GM12878 (cell line): ENCODE data around the gene DIP2C. TPM values are rescaled to one million over a fixed set of nuclear protein-coding genes. Genes with fewer than 3 reads are reported as not detected.

Source experiments
- ATAC-seq: fragments of 200-7000 bp; cut with Tn5 transposase; 3 replicates; pipeline ENCODE4 v1.9.1; 2020; ENCODE audit warnings: mild to moderate bottlenecking, moderate library complexity
- BruUV-seq: library from RNA; stranded (reverse); fragments of 400-500 nt; replicated peaks from 2 replicates; lab custom pipeline; 2021; lab: Mats Ljungman, UMichigan
- CTCF ChIA-PET: fragments of 300-600 bp; sonication (Branson Sonifier 250); formaldehyde crosslinking; extraction: SDS; loops from one replicate; lab custom pipeline; 2021; ENCODE audit warnings: inconsistent platforms; lab: Yijun Ruan, JAX
- POLR2A ChIA-PET: fragments of 350-600 bp; formaldehyde crosslinking; extraction: SDS; loops from one replicate; lab custom pipeline; 2021; ENCODE audit warnings: inconsistent platforms; lab: Charles Lee
- RAD21 ChIA-PET: fragments of 300-600 bp; sonication (Branson Sonifier 250); formaldehyde crosslinking; loops from one replicate; lab custom pipeline; 2023; ENCODE audit warnings: antibody characterized with exemption; ENCODE audit not compliant: unreplicated experiment; lab: Charles Lee
- SMC1A ChIA-PET: fragments of 300-600 bp; sonication (Branson Sonifier 250); formaldehyde crosslinking; loops from one replicate; lab custom pipeline; 2023; ENCODE audit not compliant: unreplicated experiment, uncharacterized antibody; lab: Charles Lee
- DNase-seq: peaks from one replicate; pipeline ENCODE4 v3.0.0-alpha.2; 2011; ENCODE audit warnings: low read depth, low spot score
- FAIRE-seq: peaks from 3 replicates; lab custom pipeline; 2011; peaks lifted over from hg19 to GRCh38; lab: Jason Lieb, UNC
- H2AFZ ChIP-seq: 2 replicates; pipeline ENCODE4 v1.6.0; 2011; ENCODE audit warnings: low read depth, low read length, control low read depth; ENCODE audit not compliant: control insufficient read depth
- H3K27ac ChIP-seq: 2 replicates; pipeline ENCODE4 v1.5.1; 2011; ENCODE audit warnings: control low read depth; ENCODE audit not compliant: control insufficient read depth, insufficient read depth
- H3K27me3 ChIP-seq, 2 experiments: replicated peaks in 1 of 2; 2 replicates each; pipeline versions ENCODE4 v1.6.0 to v1.6.1; 2011; ENCODE audit warnings: low read length in 1 of 2; ENCODE audit not compliant: control insufficient read depth in 2 of 2, insufficient read depth in 2 of 2
- H3K36me3 ChIP-seq, 2 experiments: 2 replicates each; pipeline ENCODE4 v1.5.1; 2011; ENCODE audit warnings: low read length in 1 of 2; ENCODE audit not compliant: control insufficient read depth in 2 of 2, insufficient read depth in 2 of 2
- H3K4me1 ChIP-seq: 2 replicates; pipeline ENCODE4 v1.6.1; 2011; ENCODE audit warnings: mild to moderate bottlenecking, low read length, moderate library complexity, mixed read lengths; ENCODE audit not compliant: control insufficient read depth, insufficient read depth
- H3K4me2 ChIP-seq: 2 replicates; pipeline ENCODE4 v1.6.0; 2011; ENCODE audit warnings: control low read depth; ENCODE audit not compliant: control insufficient read depth, insufficient read depth
- H3K4me3 ChIP-seq: fragments of 200-600 bp; sonication (generic); 2 replicates; pipeline ENCODE4 v1.5.1; 2016
- H3K79me2 ChIP-seq: 2 replicates; pipeline ENCODE4 v1.6.0; 2011; ENCODE audit warnings: low read length; ENCODE audit not compliant: control insufficient read depth, insufficient read depth
- H3K9ac ChIP-seq: 2 replicates; pipeline ENCODE4 v1.8.0; 2011; ENCODE audit warnings: low read length, control low read depth, mixed read lengths; ENCODE audit not compliant: control insufficient read depth, insufficient read depth
- H3K9me3 ChIP-seq: replicated peaks from 3 replicates; pipeline ENCODE4 v1.5.1; 2011; ENCODE audit warnings: mild to moderate bottlenecking, low read length; ENCODE audit not compliant: control insufficient read depth, insufficient read depth
- H4K20me1 ChIP-seq: 2 replicates; pipeline ENCODE4 v1.6.0; 2011; ENCODE audit not compliant: control insufficient read depth, insufficient read depth
- ATF7 ChIP-seq: fragments of 450-650 bp; IDR thresholded peaks from 2 replicates; pipeline ENCODE4 v1.6.1; 2016; ENCODE audit warnings: low read depth, mild to moderate bottlenecking
- BCL11A ChIP-seq: IDR thresholded peaks from 2 replicates; pipeline ENCODE4 v1.6.1; 2011; ENCODE audit warnings: low read depth, low read length
- CEBPB ChIP-seq, 2 experiments: fragments of 150-350 bp in 1 of 2; IDR thresholded peaks; 2 replicates each; pipeline ENCODE4 v1.6.1; 2012 to 2014; ENCODE audit warnings: low read depth in 2 of 2, low read length in 2 of 2, borderline replicate concordance in 1 of 2, inconsistent platforms in 1 of 2
- ETV6 ChIP-seq, 2 experiments: fragments of 450-650 bp in 1 of 2; IDR thresholded peaks in 1 of 2; conservative IDR thresholded peaks in 1 of 2; 2 replicates each; pipeline ENCODE4 v1.6.1; 2014; ENCODE audit warnings: antibody characterized with exemption in 1 of 2, borderline replicate concordance in 1 of 2, low read depth in 1 of 2, mild to moderate bottlenecking in 1 of 2, moderate library complexity in 1 of 2
- HCFC1 ChIP-seq: fragments of 150-350 bp; IDR thresholded peaks from 2 replicates; pipeline ENCODE4 v1.6.1; 2014; ENCODE audit warnings: low read length
- IRF5 ChIP-seq: fragments of 450-650 bp; IDR thresholded peaks from 2 replicates; pipeline ENCODE4 v1.6.1; 2017; ENCODE audit warnings: borderline replicate concordance
- LARP7 ChIP-seq: fragments of 450-650 bp; IDR thresholded peaks from 2 replicates; pipeline ENCODE4 v1.6.1; 2017; ENCODE audit warnings: mild to moderate bottlenecking
- MEF2A ChIP-seq: IDR thresholded peaks from 2 replicates; pipeline ENCODE4 v1.6.1; 2011; ENCODE audit warnings: low read depth, mild to moderate bottlenecking, low read length, moderate library complexity; ENCODE audit not compliant: insufficient read depth
- NR2C1 ChIP-seq: fragments of 450-650 bp; IDR thresholded peaks from 2 replicates; pipeline ENCODE4 v1.6.1; 2017; ENCODE audit warnings: antibody characterized with exemption, mild to moderate bottlenecking, moderate library complexity
- NR2F1 ChIP-seq: fragments of 450-650 bp; conservative IDR thresholded peaks from 2 replicates; pipeline ENCODE4 v1.6.1; 2017; ENCODE audit warnings: mild to moderate bottlenecking
- PAX8 ChIP-seq: fragments of 450-650 bp; IDR thresholded peaks from 2 replicates; pipeline ENCODE4 v1.6.1; 2017; ENCODE audit warnings: mild to moderate bottlenecking, moderate library complexity
- PKNOX1 ChIP-seq: fragments of 450-650 bp; IDR thresholded peaks from 2 replicates; pipeline ENCODE4 v1.6.1; 2016; ENCODE audit warnings: mild to moderate bottlenecking
- POLR2AphosphoS2 ChIP-seq: IDR thresholded peaks from 2 replicates; pipeline ENCODE4 v1.6.1; 2011; ENCODE audit warnings: low read depth, mild to moderate bottlenecking, low read length, improper control_type of control experiment, moderate library complexity
- POU2F2 ChIP-seq: IDR thresholded peaks from 3 replicates; pipeline ENCODE4 v1.6.1; 2011; ENCODE audit warnings: low read depth, mild to moderate bottlenecking, low read length, borderline replicate concordance
- RUNX3 ChIP-seq: IDR thresholded peaks from 2 replicates; pipeline ENCODE4 v1.6.1; 2012; ENCODE audit warnings: low read length, inconsistent platforms
- TCF7 ChIP-seq: IDR thresholded peaks from 2 replicates; pipeline ENCODE4 v1.6.1; 2014; ENCODE audit warnings: antibody characterized with exemption, borderline replicate concordance
- ZBED1 ChIP-seq: IDR thresholded peaks from 2 replicates; pipeline ENCODE4 v1.6.1; 2016; ENCODE audit warnings: borderline replicate concordance
- ZNF207 ChIP-seq: fragments of 450-650 bp; IDR thresholded peaks from 2 replicates; pipeline ENCODE4 v1.6.1; 2014; ENCODE audit warnings: antibody characterized with exemption, mild to moderate bottlenecking, borderline replicate concordance
- ZNF384 ChIP-seq: IDR thresholded peaks from 2 replicates; pipeline ENCODE4 v1.6.1; 2012; ENCODE audit warnings: low read depth, mild to moderate bottlenecking, low read length, improper control_type of control experiment, borderline replicate concordance
- WGBS: methylation state at CpG from one replicate; pipeline ENCODE4 v1.1.6; 2016; ENCODE audit warnings: low lambda C conversion rate; ENCODE audit not compliant: insufficient replicate concordance, insufficient coverage; ENCODE audit errors: missing lambda C conversion rate; 5-methylcytosine and 5-hydroxymethylcytosine counted together
- in situ Hi-C: fragments of 300-500 bp; cut with MboI; formaldehyde crosslinking; loops from 9 replicates; pipeline ENCODE4 v1.14.3; 2018; ENCODE audit warnings: mixed read lengths
- intact Hi-C: fragments of 100-400 bp; cut with micrococcal nuclease; formaldehyde crosslinking; loops from one replicate; pipeline ENCODE4 v1.14.2; 2022; ENCODE audit not compliant: unreplicated experiment
- polyA plus RNA-seq, 11 experiments: library from polyadenylated mRNA; depleted of rRNA in 4 of 11; unstranded in 6 of 11; stranded (reverse) in 5 of 11; fragments of >200 nt; fragmentation: Nextera tagmentation in 4 of 11; fragmentation: Illumina TruSeq in 1 of 11; extraction: Ambion mirVana in 4 of 11; extraction: Trizol in 1 of 11; gene quantifications; 1 replicate in 1 of 11; 2 replicates in 10 of 11; pipeline versions ENCODE4 v1.2.1 to v1.2.3, GENCODE V29; 2011 to 2016; ENCODE audit warnings: inconsistent platforms in 2 of 11, missing spikeins in 2 of 11, low read depth in 1 of 11
- total RNA-seq, 4 experiments: library from RNA; depleted of rRNA in 3 of 4; stranded (reverse); fragments of >200 nt in 3 of 4; fragmentation: Illumina TruSeq in 1 of 4; extraction: Trizol in 1 of 4; gene quantifications; 2 replicates each; pipeline versions ENCODE4 v1.2.1 to v1.2.3, GENCODE V29; 2013 to 2021

The DIP2C gene
- total and polyA plus RNA-seq, 10 of the 15 experiments (the other 5 are each of a cell fraction or from before 2014, with no cell fraction given), result 0.01 to 0.10 (median 0.06) TPM

- WGBS, result 40% methylated on average over 8 of the region's 8 CpGs
- no peak for DNase-seq
- Histone ChIP-seq H3K27me3 (no peaks in the 10 kb centered on the region), H3K4me3 (no peak overlapping the region), H3K27ac (no peak overlapping the region), H4K20me1 (no peaks in the 10 kb centered on the region), H2AFZ (no peak overlapping the region), H3K9ac (no peak overlapping the region), H3K4me1 (peaks cover 4% of the 10 kb centered on the region), H3K79me2 (no peaks in the 10 kb centered on the region), H3K36me3 (no peaks in the 10 kb centered on the region), H3K4me2 (no peak overlapping the region), H3K9me3 (no peaks in the 10 kb centered on the region)
- ChIA-PET CTCF (no interaction called here), SMC1A (no interaction called here), RAD21 (no interaction called here), POLR2A (no interaction called here)
- in situ Hi-C loops (no loop called here), intact Hi-C loops (no loop called here)
- TF ChIP-seq RUNX3 (no peak), ZBED1 (no peak), BCL11A (no peak), ZNF207 (no peak), ETV6 (conservative IDR thresholded peaks at IDR 0.05 in 1 of 2, IDR thresholded peaks at IDR 0.05 in 1 of 2; ENCODE audit: borderline replicate concordance in 1 of 2, low read depth in 1 of 2) (no peak), ZNF384 (no peak), CEBPB (IDR thresholded peaks at IDR 0.05; ENCODE audit: borderline replicate concordance in 1 of 2, low read depth in 2 of 2, low read length in 2 of 2) (no peak), NR2C1 (no peak), MEF2A (no peak), TCF7 (no peak), POU2F2 (no peak), IRF5 (no peak), HCFC1 (no peak), NR2F1 (no peak), PKNOX1 (no peak), PAX8 (no peak), LARP7 (no peak), ATF7 (no peak), POLR2AphosphoS2 (no peak)
- no peak for ATAC-seq
- FAIRE-seq, result no peak
- BruUV-seq, result no TSS peak
These were observed 364.2 kb downstream of the DIP2C start for GRCh38 chr10:325282-325681.
